ENCODE results near the gene TTPAL. TPM values are rescaled to one million over a fixed set of nuclear protein-coding genes. Genes with fewer than 3 reads are reported as not detected.

Gene TTPAL
- total RNA-seq, 2 experiments from 2014 or later = 9.0 to 9.9 TPM

DNA sequence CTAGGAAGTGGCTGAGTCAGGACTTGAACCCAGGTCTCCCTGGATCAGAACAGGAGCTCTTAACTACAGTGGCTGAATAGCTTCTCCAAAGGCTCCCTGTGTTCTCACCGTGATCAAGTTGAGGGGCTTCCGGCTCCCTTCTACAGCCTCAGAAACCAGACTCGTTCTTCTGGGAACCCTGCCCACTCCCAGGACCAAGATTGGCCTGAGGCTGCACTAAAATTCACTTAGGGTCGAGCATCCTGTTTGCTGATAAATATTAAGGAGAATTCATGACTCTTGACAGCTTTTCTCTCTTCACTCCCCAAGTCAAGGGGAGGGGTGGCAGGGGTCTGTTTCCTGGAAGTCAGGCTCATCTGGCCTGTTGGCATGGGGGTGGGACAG, 44.6 kb upstream of the TTPAL start:
- Mint-ChIP-seq H3K36me3 (ENCODE audit: low read depth) (no peaks in the 10 kb centered on the region), H3K4me3 (no peak overlapping the region), H3K27ac (no peak overlapping the region), H3K27me3 (peaks cover 19% of the 10 kb centered on the region), H3K4me1 (ENCODE audit: low read depth) (no peaks in the 10 kb centered on the region), H3K9me3 (no peaks in the 10 kb centered on the region)
- POLR2A ChIA-PET = no interaction called here
- Histone ChIP-seq H3K4me3 (ENCODE audit: low read length) (no peak overlapping the region), H3K9me3 (ENCODE audit: control insufficient read depth in 1 of 2, insufficient read depth in 1 of 2, low read length in 2 of 2) (no peaks in the 10 kb centered on the region), H3K36me3 (ENCODE audit: insufficient read depth, low read length) (no peaks in the 10 kb centered on the region), H3K4me1 (ENCODE audit: insufficient read depth, low read length) (no peaks in the 10 kb centered on the region), H3K27me3 (ENCODE audit: control insufficient read depth in 1 of 2, insufficient read depth in 2 of 2, low read length in 2 of 2) (peaks cover 0 to 5% of the 10 kb centered on the region in 2 experiments), H3K27ac (ENCODE audit: low read depth in 1 of 2, low read length in 2 of 2) (no peak overlapping the region)
- intact Hi-C loops (cut with DNase I, micrococcal nuclease) = no loop called here
- TF ChIP-seq, protein P1, sequence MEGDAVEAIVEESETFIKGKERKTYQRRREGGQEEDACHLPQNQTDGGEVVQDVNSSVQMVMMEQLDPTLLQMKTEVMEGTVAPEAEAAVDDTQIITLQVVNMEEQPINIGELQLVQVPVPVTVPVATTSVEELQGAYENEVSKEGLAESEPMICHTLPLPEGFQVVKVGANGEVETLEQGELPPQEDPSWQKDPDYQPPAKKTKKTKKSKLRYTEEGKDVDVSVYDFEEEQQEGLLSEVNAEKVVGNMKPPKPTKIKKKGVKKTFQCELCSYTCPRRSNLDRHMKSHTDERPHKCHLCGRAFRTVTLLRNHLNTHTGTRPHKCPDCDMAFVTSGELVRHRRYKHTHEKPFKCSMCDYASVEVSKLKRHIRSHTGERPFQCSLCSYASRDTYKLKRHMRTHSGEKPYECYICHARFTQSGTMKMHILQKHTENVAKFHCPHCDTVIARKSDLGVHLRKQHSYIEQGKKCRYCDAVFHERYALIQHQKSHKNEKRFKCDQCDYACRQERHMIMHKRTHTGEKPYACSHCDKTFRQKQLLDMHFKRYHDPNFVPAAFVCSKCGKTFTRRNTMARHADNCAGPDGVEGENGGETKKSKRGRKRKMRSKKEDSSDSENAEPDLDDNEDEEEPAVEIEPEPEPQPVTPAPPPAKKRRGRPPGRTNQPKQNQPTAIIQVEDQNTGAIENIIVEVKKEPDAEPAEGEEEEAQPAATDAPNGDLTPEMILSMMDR (IDR thresholded peaks at IDR 0.05) = no peak
- ATAC-seq (ENCODE audit: poor library complexity) (no peak), DNase-seq (no peak)
- CTCF ChIA-PET = no interaction called here

DNA sequence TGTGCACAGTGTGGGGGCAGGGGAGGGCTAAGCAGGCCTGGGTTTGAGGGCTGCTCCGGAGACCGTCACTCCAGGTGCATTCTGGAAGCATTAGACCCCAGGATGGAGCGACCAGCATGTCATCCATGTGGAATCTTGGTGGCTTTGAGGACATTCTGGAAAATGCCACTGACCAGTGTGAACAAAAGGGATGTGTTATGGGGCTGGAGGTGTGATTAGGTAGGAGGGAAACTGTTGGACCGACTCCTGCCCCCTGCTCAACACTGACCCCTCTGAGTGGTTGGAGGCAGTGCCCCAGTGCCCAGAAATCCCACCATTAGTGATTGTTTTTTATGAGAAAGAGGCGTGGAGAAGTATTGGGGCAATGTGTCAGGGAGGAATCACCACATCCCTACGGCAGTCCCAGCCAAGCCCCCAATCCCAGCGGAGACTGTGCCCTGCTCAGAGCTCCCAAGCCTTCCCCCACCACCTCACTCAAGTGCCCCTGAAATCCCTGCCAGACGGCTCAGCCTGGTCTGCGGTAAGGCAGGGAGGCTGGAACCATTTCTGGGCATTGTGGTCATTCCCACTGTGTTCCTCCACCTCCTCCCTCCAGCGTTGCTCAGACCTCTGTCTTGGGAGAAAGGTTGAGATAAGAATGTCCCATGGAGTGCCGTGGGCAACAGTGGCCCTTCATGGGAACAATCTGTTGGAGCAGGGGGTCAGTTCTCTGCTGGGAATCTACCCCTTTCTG, 44.0 kb upstream of the TTPAL start:
- Histone ChIP-seq H3K9me3 (ENCODE audit: control insufficient read depth in 1 of 2, insufficient read depth in 1 of 2, low read length in 2 of 2) (no peaks in the 10 kb centered on the region), H3K36me3 (ENCODE audit: insufficient read depth, low read length) (no peaks in the 10 kb centered on the region), H3K4me3 (ENCODE audit: low read length) (no peak overlapping the region), H3K27ac (ENCODE audit: low read depth in 1 of 2, low read length in 2 of 2) (no peak overlapping the region), H3K27me3 (ENCODE audit: control insufficient read depth in 1 of 2, insufficient read depth in 2 of 2, low read length in 2 of 2) (peaks cover 0 to 5% of the 10 kb centered on the region in 2 experiments), H3K4me1 (ENCODE audit: insufficient read depth, low read length) (no peaks in the 10 kb centered on the region)
- ATAC-seq (ENCODE audit: poor library complexity) (no peak), DNase-seq (no peak)
- no peaks in the 10 kb centered on the region for H3K36me3 Mint-ChIP-seq (ENCODE audit: low read depth)
- no peak overlapping the region for H3K27ac Mint-ChIP-seq
- H3K4me1 Mint-ChIP-seq (ENCODE audit: low read depth) = no peaks in the 10 kb centered on the region
- H3K27me3 Mint-ChIP-seq = peaks cover 17% of the 10 kb centered on the region
- H3K9me3 Mint-ChIP-seq = no peaks in the 10 kb centered on the region
- ChIA-PET POLR2A (no interaction called here), CTCF (no interaction called here)
- H3K4me3 Mint-ChIP-seq = no peak overlapping the region
- intact Hi-C loops (cut with DNase I, micrococcal nuclease) = no loop called here
- TF ChIP-seq, protein P1 (IDR thresholded peaks at IDR 0.05) = no peak

DNA sequence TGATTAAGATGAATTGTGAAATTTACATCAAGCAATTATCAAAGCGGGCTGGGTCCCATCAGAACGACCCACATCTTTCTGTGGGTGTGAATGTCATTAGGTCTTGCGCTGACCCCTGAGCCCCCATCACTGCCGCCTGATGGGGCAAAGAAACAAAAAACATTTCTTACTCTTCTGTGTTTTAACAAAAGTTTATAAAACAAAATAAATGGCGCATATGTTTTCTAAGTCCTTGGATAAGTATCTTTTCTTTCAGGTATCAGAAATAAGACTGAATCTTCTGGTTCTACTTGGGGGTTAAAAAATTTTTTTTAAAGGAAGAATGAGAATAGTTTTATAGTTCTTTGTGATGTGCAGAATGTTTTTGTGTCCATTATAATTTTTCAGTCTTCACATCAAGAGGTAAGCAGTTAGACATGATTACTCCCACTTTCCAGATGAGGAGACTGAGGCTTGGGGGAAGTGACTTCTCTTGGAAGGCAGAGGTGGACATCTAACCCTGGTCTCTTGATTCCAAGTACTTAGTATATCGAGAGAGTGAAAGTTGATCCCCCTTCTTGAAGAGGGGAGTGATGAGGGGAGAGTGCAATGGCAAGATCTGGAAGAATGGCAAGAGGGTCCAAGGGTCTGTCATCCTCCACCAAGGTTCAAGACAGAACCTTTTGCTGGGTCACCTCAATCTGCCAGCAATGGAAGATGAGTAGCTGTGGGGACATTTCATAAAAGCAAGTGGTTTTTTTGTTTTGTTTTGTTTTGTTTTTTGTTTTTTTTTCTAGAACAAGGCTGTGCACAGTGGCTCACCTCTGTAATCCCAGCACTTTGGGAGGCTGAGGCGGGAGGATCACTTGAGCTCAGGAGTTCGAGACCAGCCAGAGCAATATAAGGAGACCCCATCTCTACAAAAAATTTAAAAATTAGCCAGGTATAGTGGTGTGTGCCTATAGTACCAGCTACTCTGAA, 42.8 kb upstream of the TTPAL start:
- Mint-ChIP-seq H3K4me1 (ENCODE audit: low read depth) (no peaks in the 10 kb centered on the region), H3K4me3 (no peak overlapping the region), H3K27ac (no peak overlapping the region), H3K27me3 (peaks cover 14% of the 10 kb centered on the region), H3K9me3 (no peaks in the 10 kb centered on the region), H3K36me3 (ENCODE audit: low read depth) (no peaks in the 10 kb centered on the region)
- DNase-seq (no peak), ATAC-seq (ENCODE audit: poor library complexity) (no peak)
- no peak overlapping the region for H3K4me3 ChIP-seq (ENCODE audit: low read length)
- TF ChIP-seq, protein P1 (IDR thresholded peaks at IDR 0.05) = no peak
- POLR2A ChIA-PET = no interaction called here
- no peaks in the 10 kb centered on the region for H3K9me3 ChIP-seq (ENCODE audit: control insufficient read depth in 1 of 2, insufficient read depth in 1 of 2, low read length in 2 of 2)
- no peak overlapping the region for H3K27ac ChIP-seq (ENCODE audit: low read depth in 1 of 2, low read length in 2 of 2)
- H3K4me1 ChIP-seq (ENCODE audit: insufficient read depth, low read length) = no peaks in the 10 kb centered on the region
- no peaks in the 10 kb centered on the region for H3K36me3 ChIP-seq (ENCODE audit: insufficient read depth, low read length)
- intact Hi-C loops (cut with DNase I, micrococcal nuclease) = no loop called here
- peaks cover 0 to 5% of the 10 kb centered on the region in 2 experiments for H3K27me3 ChIP-seq (ENCODE audit: control insufficient read depth in 1 of 2, insufficient read depth in 2 of 2, low read length in 2 of 2)
- CTCF ChIA-PET = no interaction called here
